ENCODE measurements around the gene GPC5.
"Not testable (repeated sequence)": the region's sequence is repeated elsewhere in the genome, so short reads cannot be mapped to it uniquely, and the experiment has no call there.

Gene GPC5

DNA sequence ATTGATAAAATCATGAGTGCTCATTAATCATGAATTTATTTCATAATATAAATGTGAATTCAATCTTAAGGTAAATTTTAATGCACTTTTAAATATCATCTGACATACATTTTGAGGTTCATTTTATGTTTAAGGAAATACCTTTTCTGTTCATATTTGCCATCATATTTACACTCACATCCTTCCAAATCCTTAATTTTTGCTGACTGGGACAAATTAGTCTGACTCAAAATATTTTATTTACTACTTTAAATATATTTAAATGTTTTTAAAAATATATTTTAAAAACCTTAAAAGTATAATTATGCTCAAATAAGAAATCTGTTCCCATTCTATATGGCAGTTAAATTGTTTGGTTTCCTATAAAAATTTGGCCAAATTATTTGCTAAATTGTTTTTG lies 438.1 kb downstream of the GPC5 start:
- no peak for DNase-seq (ENCODE audit: low read depth, low spot score)

DNA sequence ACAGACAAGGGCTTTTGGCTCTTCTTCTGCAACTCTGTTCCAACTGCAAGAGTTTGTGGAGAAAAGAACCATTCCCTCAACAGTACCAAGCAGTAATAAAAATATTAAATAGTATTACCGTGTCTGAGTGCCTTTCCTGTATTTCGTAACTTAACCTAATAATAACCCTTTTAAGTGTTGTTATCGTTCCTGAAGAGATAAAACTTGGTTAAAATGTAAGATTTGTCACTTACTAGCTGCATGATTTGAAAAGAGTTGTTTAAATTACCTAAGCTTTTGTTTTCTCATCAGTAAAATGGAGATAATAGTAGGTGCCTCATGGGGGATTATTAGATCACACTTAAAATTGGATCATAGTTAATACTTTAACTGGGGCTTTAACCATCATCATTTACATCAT lies 447.2 kb downstream of the GPC5 start:
- DNase-seq (ENCODE audit: low read depth, low spot score) = no peak

DNA sequence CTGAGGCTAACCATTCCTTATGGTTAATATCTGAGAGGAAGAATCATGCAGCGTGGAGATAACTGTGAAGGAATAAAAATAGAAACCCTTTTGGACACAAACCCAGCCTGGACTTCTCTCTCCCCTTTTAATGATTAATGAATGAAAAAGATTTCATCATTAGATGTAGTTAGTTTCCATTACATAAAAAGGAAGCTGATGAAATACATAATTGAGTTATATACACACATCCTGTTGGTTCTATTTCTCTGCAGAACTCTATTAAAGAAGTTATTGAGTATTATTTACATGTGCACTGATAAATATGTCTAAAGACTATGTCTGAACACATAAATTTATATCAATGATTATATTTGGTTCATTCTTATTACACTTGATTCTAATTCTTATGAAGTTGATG lies 465.3 kb downstream of the GPC5 start:
- no peak for DNase-seq (ENCODE audit: low read depth, low spot score)

DNA sequence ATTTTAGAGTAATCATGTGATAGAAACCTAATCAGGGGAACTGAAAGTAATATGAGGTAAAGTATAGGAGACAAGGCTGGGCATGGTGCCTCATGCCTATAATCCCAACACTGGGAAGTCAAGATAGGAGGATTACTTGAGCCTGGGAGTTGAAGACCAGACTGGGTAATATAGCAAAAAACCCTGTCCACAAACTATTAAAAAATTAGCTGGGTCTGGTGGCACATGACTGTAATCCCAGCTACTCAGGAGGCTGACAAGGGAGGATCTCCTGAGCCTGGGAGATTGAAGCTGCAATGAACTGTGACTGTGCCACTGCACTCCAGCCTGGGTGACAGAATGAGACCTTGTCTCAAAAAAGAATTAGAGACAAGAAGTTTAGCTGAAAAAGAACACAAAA lies 469.9 kb downstream of the GPC5 start:
- no peak for DNase-seq (ENCODE audit: low read depth, low spot score)

DNA sequence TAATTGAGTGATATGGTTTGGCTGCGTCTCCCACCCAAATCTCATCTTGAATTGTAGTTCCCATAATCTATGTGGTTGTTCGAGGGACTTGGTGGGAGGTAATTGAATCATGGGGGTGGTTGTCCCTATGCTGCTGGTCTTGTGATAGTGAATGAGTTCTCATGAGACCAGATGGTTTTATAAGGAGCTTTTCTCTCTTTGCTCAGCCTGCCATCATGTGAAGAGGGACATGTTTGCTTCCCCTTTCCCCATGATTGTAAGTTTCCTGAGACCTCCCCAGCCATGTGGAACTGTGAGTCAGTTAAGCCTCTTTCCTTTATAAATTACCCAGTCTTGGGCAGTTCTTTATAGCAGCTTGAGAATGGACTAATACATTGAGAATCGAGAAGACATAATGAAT lies 480.1 kb downstream of the GPC5 start:
- no peak for DNase-seq (ENCODE audit: low read depth, low spot score)

DNA sequence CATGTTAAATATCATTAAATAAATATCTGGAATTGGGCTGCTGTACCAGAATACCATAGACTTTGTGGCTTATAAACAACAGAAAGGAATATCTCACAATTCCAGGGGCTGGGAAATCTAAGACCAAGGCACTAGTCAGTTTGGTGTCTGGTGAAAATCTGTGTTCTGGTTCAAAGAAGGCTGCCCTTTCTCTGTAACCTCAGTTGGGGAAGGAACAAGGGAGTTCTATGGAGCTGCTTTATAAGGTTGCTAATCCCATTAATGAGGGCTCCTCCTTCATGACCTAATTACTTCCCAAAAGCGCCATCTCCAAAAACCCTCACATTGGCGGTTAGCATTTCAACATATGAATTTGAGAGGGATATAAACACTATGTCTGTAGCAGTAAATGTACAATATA lies 480.9 kb downstream of the GPC5 start:
- DNase-seq (ENCODE audit: low read depth, low spot score) = no peak

DNA sequence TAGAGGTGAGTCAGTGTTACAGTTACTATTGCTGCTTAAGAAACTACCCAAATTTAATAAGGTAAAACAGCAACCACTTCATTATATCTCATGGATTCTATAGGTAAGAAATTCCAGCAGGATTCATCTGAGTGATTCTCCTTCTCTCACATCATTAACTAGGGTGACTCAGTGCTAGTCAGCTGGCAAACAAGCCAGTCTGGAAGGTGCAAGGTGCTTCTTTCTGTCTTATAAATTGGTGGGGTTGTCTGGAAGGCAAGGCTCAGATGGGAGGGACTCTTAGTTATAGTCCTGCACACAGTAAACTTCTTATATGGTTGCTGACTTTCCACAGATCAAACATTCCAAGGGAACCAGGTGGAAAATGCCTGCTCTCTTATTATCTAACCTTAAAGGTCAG lies 484.5 kb downstream of the GPC5 start:
- DNase-seq (ENCODE audit: low read depth, low spot score) = no peak

DNA sequence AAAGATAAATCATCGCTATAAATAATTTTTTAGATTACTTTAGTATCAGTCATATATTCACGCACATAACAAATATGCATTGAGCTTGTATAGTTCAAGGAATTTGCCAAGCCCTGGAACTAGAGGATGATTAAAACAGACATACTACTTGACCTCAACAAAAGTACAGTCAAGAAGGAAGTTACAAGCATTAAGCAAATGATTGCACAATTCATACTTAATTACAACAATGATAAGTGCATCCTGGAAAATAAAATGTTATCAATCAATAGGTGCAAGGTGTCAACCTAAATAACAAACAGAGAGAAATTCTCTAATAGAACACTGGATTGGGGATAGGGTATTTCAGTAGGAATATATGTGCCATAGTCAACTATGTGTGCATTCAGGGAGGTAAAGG lies 491.2 kb downstream of the GPC5 start:
- DNase-seq (ENCODE audit: low read depth, low spot score) = no peak

DNA sequence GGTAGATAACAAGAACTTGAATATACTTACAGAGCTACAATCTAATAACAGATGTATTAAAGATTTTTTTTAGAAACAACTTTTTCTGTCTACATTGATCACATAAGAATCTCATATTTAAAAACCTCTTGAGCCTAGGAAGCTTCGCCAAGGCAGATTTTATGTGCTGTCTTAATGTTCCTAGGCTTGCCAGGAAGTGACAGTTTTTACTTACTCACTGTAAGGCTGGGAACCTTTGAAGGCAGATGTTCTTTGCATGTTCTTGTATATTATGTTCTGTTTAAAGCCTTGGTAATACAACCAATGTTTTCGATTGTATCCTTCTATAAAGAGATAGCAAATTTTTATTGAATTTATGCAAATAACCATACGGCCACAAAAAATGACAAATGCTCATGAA lies 492.7 kb downstream of the GPC5 start:
- DNase-seq (ENCODE audit: low read depth, low spot score) = no peak

DNA sequence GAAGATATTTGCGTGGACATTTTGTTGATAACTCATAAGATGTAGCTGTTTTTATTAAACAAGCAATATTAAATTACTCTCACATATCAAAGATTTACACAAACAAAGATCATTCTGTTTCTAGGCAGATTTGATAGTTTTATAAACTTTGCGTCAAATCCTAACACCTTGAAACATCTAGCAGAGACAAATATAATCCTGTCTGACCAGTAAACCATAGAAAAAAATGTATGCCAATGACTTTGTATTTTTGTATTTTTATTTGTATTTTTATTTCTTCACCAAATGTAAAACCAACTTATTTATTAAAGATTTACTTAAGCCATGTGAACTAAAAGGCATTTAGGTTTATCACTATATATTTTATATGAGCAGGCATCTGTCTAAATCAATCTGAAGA lies 494.6 kb downstream of the GPC5 start:
- no peak for DNase-seq (ENCODE audit: low read depth, low spot score)

DNA sequence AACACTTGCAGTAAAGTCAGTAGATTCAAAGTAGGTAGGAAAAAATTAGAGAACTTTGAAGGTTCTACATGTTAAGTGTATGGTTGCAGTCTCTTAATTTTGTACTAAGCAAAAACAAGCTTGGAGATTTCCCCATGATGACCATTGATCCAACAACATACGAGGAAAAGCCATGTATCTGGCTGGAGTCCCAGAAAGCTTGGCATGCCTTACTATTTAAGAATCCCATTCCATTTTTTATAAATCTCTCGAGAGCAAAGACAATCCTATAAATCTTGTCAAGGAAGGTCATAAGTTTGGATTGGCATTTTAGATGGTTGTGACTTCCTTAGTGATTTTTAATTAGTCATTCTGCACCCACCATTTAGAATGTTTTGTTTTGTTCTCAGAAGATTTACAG lies 495.9 kb downstream of the GPC5 start:
- DNase-seq (ENCODE audit: low read depth, low spot score) = no peak

DNA sequence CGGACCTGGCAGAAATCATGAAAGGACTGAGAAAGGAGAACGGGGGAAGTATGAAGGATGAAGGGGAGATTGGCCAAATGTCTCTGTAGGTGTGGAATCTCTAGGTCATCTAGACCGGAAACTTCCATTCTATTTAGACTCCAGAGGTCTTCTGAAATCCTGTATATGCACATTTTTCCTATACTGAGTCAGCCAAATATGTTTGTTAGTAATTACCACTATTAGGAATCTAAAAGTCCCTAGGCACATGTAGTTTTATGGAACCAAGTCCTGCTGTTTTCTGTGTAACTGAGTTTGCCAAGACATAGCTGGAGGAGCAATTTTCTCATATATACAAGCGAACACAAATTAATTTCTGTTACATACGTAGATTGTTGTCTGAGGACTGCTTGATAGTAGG lies 498.1 kb downstream of the GPC5 start:
- no peak for DNase-seq (ENCODE audit: low read depth, low spot score)

DNA sequence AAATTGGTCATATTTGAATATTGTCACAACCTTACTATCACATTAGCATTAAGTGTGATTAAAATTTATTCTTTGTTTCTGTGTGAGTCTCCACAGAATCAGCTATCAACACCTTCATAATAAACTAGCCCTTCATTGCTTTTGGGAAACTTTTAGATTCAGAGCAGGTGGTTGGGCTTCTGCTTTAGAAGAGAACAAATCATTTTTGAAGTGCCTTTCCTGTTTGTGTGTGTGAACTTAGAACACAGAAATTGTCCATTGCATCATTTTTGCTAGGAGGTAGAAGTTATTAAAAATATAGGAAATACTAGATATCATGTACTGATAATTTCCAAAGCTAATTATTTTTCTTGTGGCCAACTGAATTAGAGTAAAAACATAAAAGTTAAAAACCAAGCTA lies 500.6 kb downstream of the GPC5 start:
- not testable (repeated sequence) for DNase-seq (ENCODE audit: low read depth, low spot score)

DNA sequence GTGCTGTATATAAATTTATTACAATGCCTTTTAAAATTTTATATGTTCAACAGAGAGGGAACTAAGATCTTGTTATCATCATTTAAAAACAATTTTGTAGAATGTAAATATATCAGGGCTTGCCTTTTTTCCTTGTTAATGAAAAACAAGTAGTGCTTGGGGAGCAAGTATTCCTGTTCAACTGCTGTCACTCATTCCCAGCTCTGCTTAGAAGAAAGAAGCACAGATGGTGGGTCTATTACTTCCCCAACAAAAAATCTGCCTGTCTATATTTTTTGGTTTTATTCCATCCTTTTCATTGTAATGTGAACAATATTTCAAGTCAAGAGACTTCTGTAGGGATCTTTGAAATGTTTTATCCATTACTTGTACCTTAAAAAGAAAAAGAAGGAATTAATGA lies 503.9 kb downstream of the GPC5 start:
- no peak for DNase-seq (ENCODE audit: low read depth, low spot score)

DNA sequence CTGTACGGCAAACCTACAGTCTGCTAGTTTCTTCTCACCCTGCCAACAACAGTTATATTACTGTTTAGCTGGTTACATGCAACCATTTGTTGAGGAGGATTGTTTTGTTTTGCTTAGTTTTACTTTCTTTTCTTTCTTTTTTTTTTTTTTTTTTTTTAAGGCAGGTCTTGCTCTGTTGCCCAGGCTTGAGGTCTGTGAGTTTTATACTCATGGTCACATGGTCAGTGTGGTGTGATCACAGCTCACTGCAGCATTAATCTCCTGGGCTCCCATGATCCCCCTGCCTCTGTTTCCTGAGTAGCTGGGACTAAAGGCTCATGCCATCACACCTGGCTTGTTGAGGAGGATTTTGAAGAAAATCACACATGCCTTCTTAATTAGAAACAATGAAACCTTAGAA lies 505.6 kb downstream of the GPC5 start:
- DNase-seq (ENCODE audit: low read depth, low spot score) = no peak

DNA sequence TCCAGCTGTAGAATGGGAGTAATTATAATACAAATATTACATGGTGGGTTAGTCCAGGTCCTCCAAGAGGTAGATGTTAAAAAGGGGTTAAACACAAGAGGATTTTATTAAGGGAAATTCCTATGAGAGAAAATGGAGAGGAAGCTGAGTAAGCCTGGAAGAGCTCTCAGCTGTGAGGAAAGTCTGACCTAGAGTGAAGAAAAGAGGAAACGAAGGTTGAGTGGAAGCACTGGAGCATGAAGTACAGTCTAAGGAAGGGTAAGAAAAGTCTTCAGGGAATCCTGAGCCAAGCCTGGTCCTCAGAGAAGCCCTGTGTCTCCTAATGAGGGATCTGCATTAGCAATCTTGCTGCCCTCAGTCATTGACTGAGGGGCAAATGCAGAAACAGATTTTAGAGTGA lies 506.2 kb downstream of the GPC5 start:
- no peak for DNase-seq (ENCODE audit: low read depth, low spot score)

DNA sequence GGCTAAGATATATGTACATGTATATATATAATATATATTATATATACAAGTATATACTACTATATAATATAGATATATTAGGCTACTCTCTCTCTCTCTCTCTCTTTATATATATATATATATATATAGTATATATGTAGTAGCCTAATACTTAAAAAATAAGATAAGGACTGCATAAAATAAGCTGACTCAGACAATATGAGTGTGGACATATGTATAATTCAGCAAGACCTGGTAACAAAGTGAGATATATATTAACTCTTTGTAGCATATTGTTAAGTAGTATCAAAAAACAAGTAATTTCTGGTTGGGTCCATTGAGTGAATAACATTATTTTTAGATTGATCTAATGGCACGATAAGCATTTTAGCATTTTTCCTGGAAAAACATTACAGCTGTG lies 509.0 kb downstream of the GPC5 start:
- DNase-seq (ENCODE audit: low read depth, low spot score) = no peak

DNA sequence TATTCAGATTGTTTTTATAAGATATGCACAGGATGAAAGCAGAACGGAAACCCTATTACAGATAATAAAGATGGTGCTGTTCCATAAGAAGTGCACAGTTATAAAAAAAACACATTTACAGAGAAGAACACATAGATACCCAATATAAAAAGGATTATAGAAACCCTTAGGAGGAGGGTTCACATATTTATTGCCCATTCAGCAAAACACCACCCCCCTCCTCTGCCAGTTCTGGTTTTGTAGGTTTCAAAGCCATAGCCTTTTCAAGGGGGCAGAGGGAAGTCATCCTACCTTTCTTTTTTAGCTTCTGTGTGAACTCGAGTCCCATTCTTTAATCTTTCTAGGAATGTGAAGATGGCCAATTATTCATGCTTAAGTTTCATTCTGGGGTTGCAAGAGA lies 511.2 kb downstream of the GPC5 start:
- DNase-seq (ENCODE audit: low read depth, low spot score) = no peak

DNA sequence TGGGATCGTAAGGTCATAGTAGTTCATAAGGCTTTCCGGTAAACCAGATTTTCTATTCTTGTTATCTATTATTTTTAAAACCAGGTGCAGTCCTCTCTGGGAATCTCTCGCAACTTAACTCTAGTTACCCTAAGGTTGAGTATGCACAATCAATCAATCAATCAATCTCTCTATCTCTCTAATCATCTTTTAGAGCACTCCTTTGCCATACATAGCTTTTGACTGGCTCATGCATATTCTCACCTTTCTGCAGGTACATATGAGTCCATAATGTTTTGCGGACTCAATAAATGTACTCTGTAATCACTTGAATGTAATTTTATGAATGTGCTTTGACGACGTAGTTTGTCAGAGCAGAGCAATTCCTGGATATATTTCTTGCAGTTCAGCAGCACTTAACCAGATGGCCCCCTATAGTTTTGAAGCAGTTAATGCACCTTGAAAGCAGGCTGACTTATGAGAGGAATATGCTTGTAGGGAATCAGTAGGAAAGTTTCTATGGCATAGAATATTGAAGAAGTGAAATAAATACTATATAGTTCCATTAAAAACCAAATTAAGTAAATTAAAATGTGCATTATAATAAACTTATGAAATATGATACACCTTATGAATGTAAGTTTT lies 524.7 kb downstream of the GPC5 start:
- no peak for DNase-seq (ENCODE audit: low read depth, low spot score)

DNA sequence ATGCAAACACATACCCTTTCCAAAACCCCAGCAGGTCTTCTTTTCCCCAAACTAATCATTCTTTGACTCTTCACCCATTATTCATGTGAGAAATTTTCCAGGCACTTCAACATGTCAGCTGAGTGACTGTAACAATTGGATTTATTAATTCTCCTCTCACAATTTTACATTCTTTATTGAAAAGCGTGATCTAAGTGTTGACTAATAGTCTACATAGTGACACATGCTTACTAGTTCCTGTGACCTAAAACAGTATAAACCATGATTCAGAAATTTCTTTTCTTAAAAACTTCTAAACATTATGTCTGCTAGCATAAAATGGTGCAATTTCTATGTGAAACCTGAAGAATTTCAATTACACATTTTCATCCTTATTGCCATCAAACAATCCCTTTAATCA lies 532.3 kb downstream of the GPC5 start:
- no peak for DNase-seq (ENCODE audit: low read depth, low spot score)

DNA sequence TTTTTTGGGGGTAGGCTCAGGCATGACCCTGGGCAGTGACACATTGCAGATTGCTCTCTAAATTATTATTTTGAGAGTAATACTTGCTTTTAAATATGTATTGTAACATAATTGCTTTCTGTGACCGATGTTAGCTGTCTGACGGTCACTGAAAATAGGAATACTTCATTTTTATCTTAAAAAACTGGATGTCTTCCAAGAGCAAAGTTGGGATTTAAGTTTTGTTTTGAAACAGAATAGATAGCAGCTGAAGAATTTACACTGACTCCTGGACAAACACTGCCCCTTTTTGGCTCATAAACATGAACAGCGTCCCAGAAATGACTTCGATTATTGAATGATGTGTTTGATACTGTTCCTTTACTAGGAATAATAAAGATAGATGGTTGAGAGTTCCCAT lies 535.9 kb downstream of the GPC5 start:
- DNase-seq (ENCODE audit: low read depth, low spot score) = no peak

DNA sequence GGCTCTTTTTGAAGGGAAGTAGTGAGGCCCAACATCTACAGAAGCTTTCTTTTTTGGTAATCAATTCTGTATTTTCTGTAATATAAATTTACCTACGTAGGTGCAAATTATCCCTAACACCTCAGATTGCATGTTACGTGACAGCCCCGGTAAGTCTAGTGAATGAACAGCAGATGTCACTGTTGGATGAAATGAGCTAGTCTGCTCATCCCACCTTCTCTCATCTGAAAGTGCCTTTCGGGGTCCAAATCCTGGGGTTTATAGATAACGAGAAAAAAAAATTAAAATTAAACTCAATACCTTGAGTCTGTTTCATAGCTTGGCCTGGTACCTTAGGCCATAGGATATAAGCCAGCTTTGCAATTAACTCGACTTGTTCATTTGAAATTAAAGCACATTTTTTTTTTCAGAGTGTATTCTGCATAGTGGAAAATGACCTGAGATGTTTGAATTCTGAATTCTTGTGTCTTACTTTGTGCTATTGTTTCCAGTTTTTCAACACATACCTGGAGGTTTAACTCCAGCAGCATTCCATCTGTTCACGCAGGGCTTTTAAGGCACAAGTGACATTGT lies 548.2 kb downstream of the GPC5 start:
- DNase-seq (ENCODE audit: low read depth, low spot score) = no peak

DNA sequence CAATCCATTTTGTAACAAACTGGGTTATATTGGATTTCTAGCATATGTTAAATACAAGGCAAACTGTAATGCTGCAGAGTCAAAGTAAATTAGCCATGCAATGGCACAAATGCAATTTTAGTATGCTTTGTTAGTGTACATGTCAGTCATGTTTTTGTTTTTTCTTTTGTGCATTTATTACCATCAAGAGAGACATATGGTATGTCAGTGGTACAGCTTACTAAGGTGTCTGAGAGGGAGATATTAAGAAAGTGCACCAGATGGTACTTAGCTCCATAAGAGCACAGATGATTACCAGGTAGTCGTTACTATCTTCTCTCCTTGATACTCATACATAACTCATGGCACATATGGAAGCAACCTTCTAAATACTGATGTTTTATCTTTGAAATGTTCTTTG lies 550.3 kb downstream of the GPC5 start:
- DNase-seq (ENCODE audit: low read depth, low spot score) = no peak

DNA sequence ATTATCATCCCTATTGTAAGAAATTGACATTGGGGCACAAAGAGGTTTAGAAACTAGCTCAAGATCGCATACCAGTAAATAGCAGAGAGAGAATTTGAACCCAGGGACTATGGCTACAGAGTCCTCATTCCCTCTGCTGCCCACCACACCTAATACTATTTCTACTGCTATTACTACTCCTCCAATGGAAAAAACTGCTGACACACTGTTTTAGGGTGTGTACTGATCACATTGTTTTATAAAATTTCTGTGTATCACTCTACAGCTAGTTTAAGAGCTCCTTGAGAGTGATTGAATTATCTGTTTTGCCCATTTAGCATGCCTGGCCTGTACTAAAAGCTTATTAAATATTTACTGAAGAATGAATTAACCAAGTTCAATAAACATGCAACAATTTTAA lies 552.4 kb downstream of the GPC5 start:
- no peak for DNase-seq (ENCODE audit: low read depth, low spot score)

Measured in activated CD4-positive, CD25-positive, alpha-beta regulatory T cell treated with anti-CD3 and anti-CD28 coated beads, Interleukin-2, amount 50 U/mL, for 16 hours (primary cell).